OCI-LY3 (cell line): ENCODE data around the gene ZNF74.

Source experiments
- H2AFZ ChIP-seq: fragments of 200-600, 300-600 bp; shearing (Covaris generic); 2 replicates; pipeline ENCODE4 v1.6.0; 2014; ENCODE audit warnings: antibody characterized with exemption, low read depth, low read length
- H3K27ac ChIP-seq: fragments of 200-600, 300-600 bp; sonication (generic); 2 replicates; pipeline ENCODE4 v1.5.1; 2014; ENCODE audit warnings: mild to moderate bottlenecking, low read length, moderate library complexity, mixed read lengths
- H3K27me3 ChIP-seq: fragments of 200-600, 300-600 bp; sonication (generic); 2 replicates; pipeline ENCODE4 v1.6.1; 2014; ENCODE audit warnings: low read depth, low read length, mixed read lengths
- H3K36me3 ChIP-seq: fragments of 200-600, 300-600 bp; sonication (generic); replicated peaks from 2 replicates; pipeline ENCODE3; 2014; ENCODE audit warnings: low read depth, low read length, mixed read lengths
- H3K4me1 ChIP-seq: fragments of 300-600, 200-600 bp; sonication (generic); 2 replicates; pipeline ENCODE4 v1.6.1; 2014; ENCODE audit warnings: low read length, mixed read lengths
- H3K4me2 ChIP-seq: fragments of 200-600, 300-600 bp; sonication (generic); 2 replicates; pipeline ENCODE4 v1.6.1; 2014; ENCODE audit warnings: low read length, mixed read lengths
- H3K4me3 ChIP-seq: fragments of 300-600, 200-600 bp; sonication (generic); 2 replicates; pipeline ENCODE4 v1.5.1; 2014; ENCODE audit warnings: antibody characterized with exemption, mild to moderate bottlenecking, low read length, moderate library complexity
- H3K79me2 ChIP-seq: fragments of 300-600, 200-600 bp; shearing (Covaris generic); 2 replicates; pipeline ENCODE4 v1.6.1; 2014; ENCODE audit warnings: mild to moderate bottlenecking, low read length, mixed read lengths
- H3K9ac ChIP-seq: fragments of 300-600, 200-600 bp; shearing (Covaris generic); 2 replicates; pipeline ENCODE4 v1.6.0; 2014; ENCODE audit warnings: mild to moderate bottlenecking, low read length, moderate library complexity
- H3K9me3 ChIP-seq: fragments of 200-600, 300-600 bp; shearing (Covaris generic); 2 replicates; pipeline ENCODE4 v1.6.1; 2014; ENCODE audit warnings: low read length, mixed read lengths; ENCODE audit not compliant: insufficient read depth
- H4K20me1 ChIP-seq: fragments of 200-600, 300-600 bp; sonication (generic); 2 replicates; pipeline ENCODE4 v1.6.1; 2016; ENCODE audit warnings: low read length, mixed read lengths; ENCODE audit not compliant: insufficient read depth
- EZH2phosphoT487 ChIP-seq: fragments of 200-600 bp; shearing (Covaris generic); IDR thresholded peaks from 2 replicates; pipeline ENCODE4 v1.6.1; 2018; ENCODE audit warnings: antibody characterized with exemption, mixed run types, low read depth
- TF ChIP-seq, protein P1 (sequence below): fragments of 200-600, 300-600 bp; sonication (generic); IDR thresholded peaks from 2 replicates; pipeline ENCODE4 v1.5.1; 2014; ENCODE audit warnings: antibody characterized with exemption, low read length, low read depth

Gene ZNF74

DNA sequence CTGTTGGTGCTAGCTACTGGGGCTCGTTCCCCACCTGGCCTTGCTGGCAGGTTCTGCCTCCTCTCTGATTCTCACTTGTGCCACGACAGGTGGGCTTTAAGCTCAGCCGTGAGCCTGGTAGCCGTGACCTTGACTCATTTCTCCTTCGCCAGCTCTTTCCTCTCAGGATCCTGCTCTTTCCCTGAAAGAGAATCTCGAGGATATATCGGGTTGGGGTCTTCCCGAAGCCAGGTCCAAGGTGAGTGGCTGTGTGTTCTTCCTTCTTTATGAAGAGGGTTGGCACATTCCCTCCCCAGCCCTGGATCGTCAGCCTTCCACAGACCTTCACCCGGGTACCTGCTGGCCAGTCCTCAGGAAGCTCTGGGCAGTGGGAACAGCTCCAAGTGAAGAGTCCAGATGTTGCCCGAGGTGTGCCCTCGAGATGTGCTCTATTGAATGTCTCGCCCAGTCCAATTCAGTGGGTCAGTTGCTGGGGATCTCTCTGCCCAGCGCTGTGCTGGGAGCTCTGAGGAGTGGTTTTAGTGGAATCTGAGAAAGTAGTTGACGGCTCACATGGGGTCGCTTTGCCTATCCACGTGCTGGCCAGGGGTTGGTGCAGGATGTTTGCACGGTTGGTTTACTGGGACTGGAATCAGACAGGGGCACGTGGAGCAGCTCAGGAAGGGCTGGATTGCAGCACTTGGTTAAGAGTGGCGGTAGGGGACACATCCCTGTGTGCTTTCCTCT, 1.4 kb downstream of the ZNF74 start:
- Histone ChIP-seq H3K4me3 (peak overlapping the region; percentile 92), H3K27ac (no peak overlapping the region), H3K9me3 (no peaks in the 10 kb centered on the region)

DNA sequence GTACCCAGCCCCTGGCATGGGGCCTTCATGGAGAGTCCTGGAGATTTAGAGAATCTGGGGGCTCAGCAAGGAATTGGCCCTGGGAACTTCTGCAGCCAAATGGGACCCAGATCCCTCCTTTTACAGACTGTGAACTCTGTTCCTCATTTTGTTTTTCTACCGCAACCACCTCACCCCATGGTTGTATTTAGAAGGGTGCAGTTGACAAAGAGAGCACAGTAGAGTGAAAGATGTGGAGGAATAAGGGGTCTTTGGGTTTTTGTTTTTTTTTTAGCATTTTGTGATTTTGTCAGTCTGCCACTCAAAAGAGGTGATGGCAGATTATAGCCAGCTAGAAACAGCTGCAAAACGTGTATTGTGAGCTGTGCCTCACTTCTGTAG, 1.9 kb downstream of the ZNF74 start:
- H3K9me3 ChIP-seq: no peaks in the 10 kb centered on the region
- H3K79me2 ChIP-seq: peaks cover 15% of the 10 kb centered on the region
- H3K27me3 ChIP-seq: no peaks in the 10 kb centered on the region
- TF ChIP-seq EZH2phosphoT487: no peak
- TF ChIP-seq, protein P1, sequence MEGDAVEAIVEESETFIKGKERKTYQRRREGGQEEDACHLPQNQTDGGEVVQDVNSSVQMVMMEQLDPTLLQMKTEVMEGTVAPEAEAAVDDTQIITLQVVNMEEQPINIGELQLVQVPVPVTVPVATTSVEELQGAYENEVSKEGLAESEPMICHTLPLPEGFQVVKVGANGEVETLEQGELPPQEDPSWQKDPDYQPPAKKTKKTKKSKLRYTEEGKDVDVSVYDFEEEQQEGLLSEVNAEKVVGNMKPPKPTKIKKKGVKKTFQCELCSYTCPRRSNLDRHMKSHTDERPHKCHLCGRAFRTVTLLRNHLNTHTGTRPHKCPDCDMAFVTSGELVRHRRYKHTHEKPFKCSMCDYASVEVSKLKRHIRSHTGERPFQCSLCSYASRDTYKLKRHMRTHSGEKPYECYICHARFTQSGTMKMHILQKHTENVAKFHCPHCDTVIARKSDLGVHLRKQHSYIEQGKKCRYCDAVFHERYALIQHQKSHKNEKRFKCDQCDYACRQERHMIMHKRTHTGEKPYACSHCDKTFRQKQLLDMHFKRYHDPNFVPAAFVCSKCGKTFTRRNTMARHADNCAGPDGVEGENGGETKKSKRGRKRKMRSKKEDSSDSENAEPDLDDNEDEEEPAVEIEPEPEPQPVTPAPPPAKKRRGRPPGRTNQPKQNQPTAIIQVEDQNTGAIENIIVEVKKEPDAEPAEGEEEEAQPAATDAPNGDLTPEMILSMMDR: no peak
- H4K20me1 ChIP-seq: no peaks in the 10 kb centered on the region
- no peak overlapping the region for H3K4me3 ChIP-seq
- H2AFZ ChIP-seq: no peak overlapping the region
- no peak overlapping the region for H3K27ac ChIP-seq
- H3K4me2 ChIP-seq: no peak overlapping the region
- H3K9ac ChIP-seq: no peak overlapping the region
- peaks cover 6% of the 10 kb centered on the region for H3K36me3 ChIP-seq
- peaks cover 18% of the 10 kb centered on the region for H3K4me1 ChIP-seq

More for the DNA sequence above, 1.4 kb downstream of the ZNF74 start:
- H3K79me2 ChIP-seq: peaks cover 12% of the 10 kb centered on the region
- H3K27me3 ChIP-seq: no peaks in the 10 kb centered on the region
- H3K9ac ChIP-seq: no peak overlapping the region
- H3K4me1 ChIP-seq: peaks cover 18% of the 10 kb centered on the region
- H4K20me1 ChIP-seq: no peaks in the 10 kb centered on the region
- peaks cover 6% of the 10 kb centered on the region for H3K36me3 ChIP-seq
- no peak overlapping the region for H2AFZ ChIP-seq
- peak overlapping the region; percentile 99 for H3K4me2 ChIP-seq
- TF ChIP-seq, protein P1: no peak
- TF ChIP-seq EZH2phosphoT487: no peak

DNA sequence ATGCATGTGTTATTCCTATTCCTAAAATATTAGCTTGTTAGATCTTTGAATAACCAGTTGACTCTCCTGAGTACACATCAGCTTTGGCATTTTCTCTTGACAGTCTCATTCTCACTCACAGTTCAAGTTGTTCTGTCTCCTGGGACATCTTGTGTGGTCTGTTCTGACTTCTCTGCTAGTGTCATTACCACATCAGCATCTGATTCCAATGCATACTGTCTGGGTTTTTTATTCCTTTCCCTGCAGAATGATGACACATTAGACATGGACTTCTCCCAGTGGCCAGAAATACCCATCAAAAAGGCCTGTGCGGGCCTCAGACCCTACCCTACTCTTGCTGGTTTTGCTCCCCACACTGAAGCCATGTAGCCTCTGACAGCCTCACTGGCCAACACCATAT, 2.7 kb downstream of the ZNF74 start:
- no peak overlapping the region for H3K4me3 ChIP-seq
- no peaks in the 10 kb centered on the region for H4K20me1 ChIP-seq
- no peak overlapping the region for H2AFZ ChIP-seq
- TF ChIP-seq, protein P1: no peak
- TF ChIP-seq EZH2phosphoT487: no peak
- peaks cover 15% of the 10 kb centered on the region for H3K79me2 ChIP-seq
- H3K27ac ChIP-seq: no peak overlapping the region
- no peaks in the 10 kb centered on the region for H3K27me3 ChIP-seq
- H3K36me3 ChIP-seq: peaks cover 6% of the 10 kb centered on the region
- H3K9ac ChIP-seq: no peak overlapping the region
- H3K9me3 ChIP-seq: no peaks in the 10 kb centered on the region
- no peak overlapping the region for H3K4me2 ChIP-seq
- peaks cover 18% of the 10 kb centered on the region for H3K4me1 ChIP-seq

DNA sequence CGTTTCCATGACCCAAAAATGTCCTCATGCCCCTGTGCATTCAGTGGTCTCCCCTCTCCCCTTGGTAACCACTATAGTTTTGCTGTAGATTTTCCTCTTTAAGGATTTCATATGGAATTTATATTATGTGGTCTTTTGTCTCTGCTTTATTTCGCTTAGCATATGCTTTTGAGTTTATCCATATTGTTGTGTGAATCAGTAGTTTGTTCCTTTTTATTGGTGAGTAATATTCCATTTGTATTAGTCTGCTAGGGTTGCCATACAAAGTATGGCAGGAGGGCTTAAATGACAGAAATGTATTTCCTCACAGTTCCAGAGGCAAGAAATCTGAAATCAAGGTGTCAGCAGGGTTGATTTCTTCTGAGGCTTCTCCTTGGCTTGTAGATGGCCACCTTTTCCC, 3.5 kb downstream of the ZNF74 start:
- H3K27ac ChIP-seq: no peak overlapping the region
- no peak overlapping the region for H3K4me2 ChIP-seq
- H3K9me3 ChIP-seq: no peaks in the 10 kb centered on the region
- TF ChIP-seq, protein P1: no peak
- TF ChIP-seq EZH2phosphoT487: no peak
- no peaks in the 10 kb centered on the region for H4K20me1 ChIP-seq
- no peak overlapping the region for H3K9ac ChIP-seq
- peaks cover 15% of the 10 kb centered on the region for H3K79me2 ChIP-seq
- no peak overlapping the region for H2AFZ ChIP-seq
- H3K36me3 ChIP-seq: peaks cover 6% of the 10 kb centered on the region
- H3K4me3 ChIP-seq: no peak overlapping the region
- H3K27me3 ChIP-seq: no peaks in the 10 kb centered on the region
- H3K4me1 ChIP-seq: peaks cover 18% of the 10 kb centered on the region
